Fibroblast of mammary gland (primary cell): ENCODE data around the gene SH3BP5.

Experiments used
- DNase-seq: peaks from one replicate; pipeline ENCODE4 v3.0.0-alpha.2; 2010; ENCODE audit warnings: low read depth
- H3K4me3 ChIP-seq: 2 replicates; pipeline ENCODE4 v1.5.1; 2011; ENCODE audit warnings: low read depth, mild to moderate bottlenecking, low read length, moderate library complexity; ENCODE audit not compliant: control insufficient read depth
- CTCF ChIP-seq: conservative IDR thresholded peaks from 2 replicates; pipeline ENCODE4 v1.5.1; 2011; ENCODE audit warnings: low read depth, low read length, inconsistent platforms; ENCODE audit not compliant: control insufficient read depth, insufficient read depth

The SH3BP5 gene

GRCh38 chr3:15297608-15298350 lies 34.6 kb downstream of the SH3BP5 start:
- DNase-seq = no peak
- no peak overlapping the region for H3K4me3 ChIP-seq
- no peak for TF ChIP-seq CTCF

- TF ChIP-seq CTCF = no peak
- H3K4me3 ChIP-seq = no peak overlapping the region
- DNase-seq = peak; percentile 99
Measured at GRCh38 chr3:15295506-15295905, 36.9 kb downstream of the SH3BP5 start.

GRCh38 chr3:15294929-15295328 lies 37.5 kb downstream of the SH3BP5 start:
- peak; percentile 33 for DNase-seq
- TF ChIP-seq CTCF = no peak
- H3K4me3 ChIP-seq = no peak overlapping the region

GRCh38 chr3:15292765-15293522 lies 39.4 kb downstream of the SH3BP5 start:
- no peak for TF ChIP-seq CTCF
- DNase-seq = peak; percentile 79
- H3K4me3 ChIP-seq = no peak overlapping the region

GRCh38 chr3:15291589-15292541 lies 40.5 kb downstream of the SH3BP5 start:
- no peak overlapping the region for H3K4me3 ChIP-seq
- TF ChIP-seq CTCF = no peak
- peak; percentile 55 for DNase-seq

GRCh38 chr3:15290736-15291135 lies 41.6 kb downstream of the SH3BP5 start:
- TF ChIP-seq CTCF = no peak
- DNase-seq = no peak
- H3K4me3 ChIP-seq = no peak overlapping the region
